SK-N-SH treated with all-trans-retinoic acid at 6 μM for 48 hours (cell line): ENCODE results near the gene FBH1.

ENCODE experiments used
- ATAC-seq: fragments of 200-7000 bp; cut with Tn5 transposase; 3 replicates; pipeline ENCODE4 v1.9.1; 2020; ENCODE audit warnings: mild to moderate bottlenecking, moderate library complexity
- ARNTL ChIP-seq: fragments of 450-650 bp; formaldehyde crosslinking; IDR thresholded peaks from 2 replicates; pipeline ENCODE4 v1.5.0; 2020; ENCODE audit warnings: low read depth, mild to moderate bottlenecking, moderate library complexity, borderline replicate concordance
- BACH2 ChIP-seq: fragments of 250-450 bp; sonication (Bioruptor Pico); IDR thresholded peaks from 2 replicates; pipeline ENCODE4 v1.9.0; 2021; ENCODE audit warnings: mild to moderate bottlenecking, borderline replicate concordance
- CREB5 ChIP-seq: fragments of 250-450 bp; sonication (Bioruptor Pico); IDR thresholded peaks from 2 replicates; pipeline ENCODE4 v1.5.1; 2020; ENCODE audit warnings: low read depth, mild to moderate bottlenecking, moderate library complexity
- CSDC2 ChIP-seq: fragments of 250-450 bp; sonication (Bioruptor Pico); IDR thresholded peaks from 2 replicates; pipeline ENCODE4 v1.5.0; 2020; ENCODE audit warnings: mild to moderate bottlenecking, moderate library complexity
- CSRNP3 ChIP-seq: fragments of 250-450 bp; sonication (Bioruptor Pico); IDR thresholded peaks from 2 replicates; pipeline ENCODE4 v1.5.1; 2021; ENCODE audit warnings: mild to moderate bottlenecking, moderate library complexity
- ESRRG ChIP-seq: fragments of 250-450 bp; sonication (Bioruptor Pico); IDR thresholded peaks from 2 replicates; pipeline ENCODE4 v1.6.1; 2021; ENCODE audit warnings: mild to moderate bottlenecking
- GLIS3 ChIP-seq: fragments of 250-450 bp; sonication (Bioruptor Pico); IDR thresholded peaks from 2 replicates; pipeline ENCODE4 v1.5.0; 2020; ENCODE audit warnings: mild to moderate bottlenecking, moderate library complexity
- OSR1 ChIP-seq: fragments of 250-450 bp; sonication (Bioruptor Pico); IDR thresholded peaks from 2 replicates; pipeline ENCODE4 v1.8.0; 2022; ENCODE audit warnings: moderate library complexity, mild to moderate bottlenecking, inconsistent platforms
- PATZ1 ChIP-seq: fragments of 250-450 bp; sonication (Bioruptor Pico); IDR thresholded peaks from 2 replicates; pipeline ENCODE4 v1.8.0; 2020; ENCODE audit warnings: mild to moderate bottlenecking, moderate library complexity, borderline replicate concordance
- POU6F1 ChIP-seq: fragments of 250-450 bp; sonication (Bioruptor Pico); IDR thresholded peaks from 2 replicates; pipeline ENCODE4 v1.8.0; 2021; ENCODE audit warnings: low read depth, mild to moderate bottlenecking, moderate library complexity, borderline replicate concordance
- PPARA ChIP-seq: fragments of 250-450 bp; sonication (Bioruptor Pico); IDR thresholded peaks from 2 replicates; pipeline ENCODE4 v1.5.0; 2020; ENCODE audit warnings: mild to moderate bottlenecking, borderline replicate concordance
- RARB ChIP-seq: fragments of 250-450 bp; sonication (Bioruptor Pico); IDR thresholded peaks from 2 replicates; pipeline ENCODE4 v1.8.0; 2021; ENCODE audit warnings: mild to moderate bottlenecking, moderate library complexity
- SNAI2 ChIP-seq: fragments of 250-450 bp; sonication (Bioruptor Pico); IDR thresholded peaks from 2 replicates; pipeline ENCODE4 v1.5.0; 2020; ENCODE audit warnings: mild to moderate bottlenecking, moderate library complexity
- TCF4 ChIP-seq: fragments of 250-450 bp; sonication (Bioruptor Pico); IDR thresholded peaks from 2 replicates; pipeline ENCODE4 v1.8.0; 2021; ENCODE audit warnings: mild to moderate bottlenecking, moderate library complexity, borderline replicate concordance
- TOX ChIP-seq: fragments of 250-450 bp; sonication (Bioruptor Pico); IDR thresholded peaks from 2 replicates; pipeline ENCODE4 v1.8.0; 2021; ENCODE audit warnings: mild to moderate bottlenecking, moderate library complexity, borderline replicate concordance
- TSHZ2 ChIP-seq: fragments of 250-450 bp; sonication (Bioruptor Pico); IDR thresholded peaks from 2 replicates; pipeline ENCODE4 v1.5.0; 2020; ENCODE audit warnings: mild to moderate bottlenecking, moderate library complexity
- ZC3H10 ChIP-seq: fragments of 250-450 bp; sonication (Bioruptor Pico); IDR thresholded peaks from 2 replicates; pipeline ENCODE4 v1.5.1; 2021; ENCODE audit warnings: mild to moderate bottlenecking, moderate library complexity
- ZFP3 ChIP-seq: fragments of 250-450 bp; sonication (Bioruptor Pico); IDR thresholded peaks from 2 replicates; pipeline ENCODE4 v1.5.0; 2020; ENCODE audit warnings: mild to moderate bottlenecking, moderate library complexity
- ZFP30 ChIP-seq: fragments of 450-650 bp; formaldehyde crosslinking; IDR thresholded peaks from 2 replicates; pipeline ENCODE4 v1.5.0; 2022; ENCODE audit warnings: mild to moderate bottlenecking, moderate library complexity
- ZNF565 ChIP-seq: fragments of 450-650 bp; formaldehyde crosslinking; conservative IDR thresholded peaks from 2 replicates; pipeline ENCODE4 v1.5.0; 2020; ENCODE audit warnings: low read depth, mild to moderate bottlenecking, moderate library complexity
- ZNF70 ChIP-seq: fragments of 450-650 bp; formaldehyde crosslinking; IDR thresholded peaks from 2 replicates; pipeline ENCODE4 v1.5.0; 2020; ENCODE audit warnings: mild to moderate bottlenecking, moderate library complexity
- ZNF8 ChIP-seq: fragments of 450-650 bp; formaldehyde crosslinking; IDR thresholded peaks from 2 replicates; pipeline ENCODE4 v1.5.0; 2020; ENCODE audit warnings: mild to moderate bottlenecking, moderate library complexity

FBH1 gene

GRCh38 chr10:5903563-5903962 lies 13.5 kb downstream of the FBH1 start:
- ATAC-seq, result no peak
- TF ChIP-seq PPARA (CRISPR knock-in tag) (no peak), BACH2 (no peak), ARNTL (CRISPR knock-in tag) (no peak), GLIS3 (no peak), ZFP30 (CRISPR knock-in tag) (no peak), TOX (no peak), OSR1 (no peak), POU6F1 (CRISPR knock-in tag) (no peak), ZNF8 (CRISPR knock-in tag) (no peak), CREB5 (CRISPR knock-in tag) (no peak), ZC3H10 (CRISPR knock-in tag) (no peak)

- ATAC-seq, result no peak
- TF ChIP-seq BACH2 (no peak), CSDC2 (no peak), TSHZ2 (no peak), CREB5 (CRISPR knock-in tag) (no peak), ZNF70 (no peak), GLIS3 (no peak), ZFP30 (CRISPR knock-in tag) (no peak), ARNTL (CRISPR knock-in tag) (no peak), PATZ1 (CRISPR knock-in tag) (no peak), ZFP3 (CRISPR knock-in tag) (no peak), ESRRG (CRISPR knock-in tag) (no peak), TOX (no peak), PPARA (CRISPR knock-in tag) (no peak), TCF4 (CRISPR knock-in tag) (no peak), RARB (CRISPR knock-in tag) (no peak), CSRNP3 (CRISPR knock-in tag) (no peak), ZC3H10 (CRISPR knock-in tag) (no peak)
These were observed 14.2 kb downstream of the FBH1 start for GRCh38 chr10:5904227-5904626.

- ATAC-seq, result no peak
- TF ChIP-seq ZNF565 (CRISPR knock-in tag) (no peak), ZC3H10 (CRISPR knock-in tag) (no peak), ZNF70 (no peak), PPARA (CRISPR knock-in tag) (no peak), GLIS3 (no peak), ZNF8 (CRISPR knock-in tag) (no peak), ZFP30 (CRISPR knock-in tag) (no peak), CREB5 (CRISPR knock-in tag) (no peak), SNAI2 (CRISPR knock-in tag) (no peak), RARB (CRISPR knock-in tag) (no peak), PATZ1 (CRISPR knock-in tag) (no peak)
These were observed 15.9 kb downstream of the FBH1 start for GRCh38 chr10:5905854-5906507.
